T-helper 17 cell (primary cell): ENCODE results near the gene NEB. TPM values are rescaled to one million over a fixed set of nuclear protein-coding genes. Genes with fewer than 3 reads are reported as not detected.
"Not testable (repeated sequence)": the region's sequence is repeated elsewhere in the genome, so short reads cannot be mapped to it uniquely, and the experiment has no call there.

Source experiments
- ATAC-seq: fragments of 150-1000 bp; cut with Tn5 transposase; 2 replicates; pipeline ENCODE4 v1.10.0; 2021; ENCODE audit warnings: mild to moderate bottlenecking, moderate library complexity
- DNase-seq, 3 donors: peaks; one replicate each; pipeline versions ENCODE4 v3.0.0 to v3.0.0-alpha.2; 2020 to 2021
- H3K9me3 ChIP-seq: one replicate; pipeline ENCODE4 v1.7.0; 2013; ENCODE audit warnings: low read length, mild to moderate bottlenecking; ENCODE audit not compliant: control insufficient read depth, poor library complexity, severe bottlenecking
- H3K27ac Mint-ChIP-seq: one replicate; pipeline ENCODE4 v1.8.0; 2022; ENCODE audit warnings: mild to moderate bottlenecking, moderate library complexity, mixed read lengths
- H3K27me3 Mint-ChIP-seq: one replicate; pipeline ENCODE4 v1.8.0; 2022; ENCODE audit warnings: mixed read lengths
- H3K36me3 Mint-ChIP-seq: one replicate; pipeline ENCODE4 v1.8.0; 2022; ENCODE audit warnings: low read depth, mixed read lengths
- H3K4me1 Mint-ChIP-seq: one replicate; pipeline ENCODE4 v1.8.0; 2022; ENCODE audit warnings: mild to moderate bottlenecking, mixed read lengths
- H3K4me3 Mint-ChIP-seq: one replicate; pipeline ENCODE4 v1.8.0; 2022; ENCODE audit warnings: mild to moderate bottlenecking, moderate library complexity, mixed read lengths
- total RNA-seq, 4 donors: library from RNA in 2 of 4; stranded (reverse) in 2 of 4; gene quantifications; one replicate each; pipeline ENCODE4 v1.2.3 and lab custom pipeline; 2022 to 2026

Gene NEB
- total RNA-seq, 2 donors from 2014 or later: 1.6 to 1.7 TPM

DNA sequence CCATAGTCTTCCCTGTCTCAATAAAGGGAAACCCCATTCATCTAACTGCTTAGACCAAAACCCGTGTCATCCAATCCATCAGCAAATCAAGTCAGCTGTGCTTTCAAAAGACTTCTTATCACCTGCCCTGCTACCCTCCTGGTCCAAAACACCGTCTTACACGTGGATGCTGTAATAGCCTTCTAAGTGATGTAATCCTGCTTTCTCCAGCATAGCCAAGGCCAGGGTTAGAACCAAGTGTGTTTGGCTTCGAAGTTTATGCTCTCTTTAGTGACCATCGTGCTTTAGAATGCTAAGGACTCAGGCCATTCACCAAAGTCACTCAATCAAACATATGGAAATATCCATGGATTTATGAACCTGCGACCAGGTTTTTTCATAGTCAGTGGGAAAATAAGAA, 25.5 kb downstream of the NEB start:
- no peak for ATAC-seq
- Mint-ChIP-seq H3K4me3 (no peak overlapping the region), H3K27me3 (no peaks in the 10 kb centered on the region), H3K36me3 (peaks cover 3% of the 10 kb centered on the region), H3K27ac (no peak overlapping the region), H3K4me1 (no peaks in the 10 kb centered on the region)
- no peak for DNase-seq
- no peaks in the 10 kb centered on the region for H3K9me3 ChIP-seq

DNA sequence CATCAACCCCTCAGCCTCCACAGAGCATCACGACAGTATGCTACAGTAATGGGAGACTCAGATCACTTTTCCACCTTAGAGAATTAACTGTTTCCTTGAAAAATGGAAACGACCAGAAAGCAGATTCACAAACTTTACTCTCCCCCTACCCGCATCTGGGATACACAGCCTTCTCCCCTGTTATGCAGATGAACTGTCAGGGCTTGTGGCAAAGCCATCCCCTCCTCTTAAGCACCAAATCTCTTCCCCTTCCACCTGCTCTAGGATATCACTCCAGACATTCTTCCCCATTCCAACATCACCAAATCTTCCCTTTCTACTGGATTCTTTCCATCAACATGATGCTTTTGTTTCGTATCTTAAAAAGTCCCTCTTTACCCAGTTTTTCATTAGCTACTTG, 26.4 kb downstream of the NEB start:
- ATAC-seq: no peak
- H3K9me3 ChIP-seq: no peaks in the 10 kb centered on the region
- Mint-ChIP-seq H3K4me3 (no peak overlapping the region), H3K36me3 (peaks cover 3% of the 10 kb centered on the region), H3K4me1 (no peaks in the 10 kb centered on the region), H3K27ac (no peak overlapping the region), H3K27me3 (no peaks in the 10 kb centered on the region)
- no peak for DNase-seq

DNA sequence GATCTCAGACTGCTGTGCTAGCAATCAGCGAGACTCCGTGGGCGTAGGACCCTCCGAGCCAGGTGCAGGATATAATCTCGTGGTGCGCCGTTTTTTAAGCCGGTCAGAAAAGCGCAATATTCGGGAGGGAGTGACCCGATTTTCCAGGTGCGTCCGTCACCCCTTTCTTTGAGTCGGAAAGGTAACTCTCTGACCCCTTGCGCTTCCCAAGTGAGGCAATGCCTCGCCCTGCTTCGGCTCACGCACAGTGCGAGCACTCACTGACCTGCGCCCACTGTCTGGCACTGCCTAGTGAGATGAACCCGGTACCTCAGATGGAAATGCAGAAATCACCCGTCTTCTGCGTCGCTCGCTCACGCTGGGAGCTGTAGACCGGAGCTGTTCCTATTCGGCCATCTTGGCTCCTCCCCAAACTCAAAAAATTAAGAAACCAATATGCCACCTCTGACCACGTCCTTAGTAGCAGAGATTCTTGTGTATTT, 29.8 kb downstream of the NEB start:
- H3K4me1 Mint-ChIP-seq, ATAC-seq, DNase-seq, H3K27ac Mint-ChIP-seq, H3K4me3 Mint-ChIP-seq, H3K36me3 Mint-ChIP-seq, H3K27me3 Mint-ChIP-seq, H3K9me3 ChIP-seq: not testable (repeated sequence)

DNA sequence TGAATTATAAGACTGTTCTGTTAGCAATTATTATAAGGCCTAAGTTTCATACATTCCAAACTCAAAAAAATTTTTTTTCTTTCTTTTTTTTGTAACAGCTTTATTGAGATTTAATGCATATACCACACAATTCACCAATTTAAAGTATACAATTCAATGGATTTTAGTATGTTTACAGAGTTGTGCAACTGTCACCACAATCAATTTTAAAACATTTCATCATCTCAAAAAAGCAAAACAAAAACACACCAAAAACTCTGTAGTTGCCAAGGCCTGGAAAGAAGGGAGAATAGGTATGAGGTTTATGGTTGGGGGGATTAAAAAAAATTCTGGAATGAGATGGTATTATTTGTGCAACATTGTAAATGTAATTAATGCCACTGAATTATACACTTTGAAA, 36.1 kb downstream of the NEB start:
- ATAC-seq, H3K4me1 Mint-ChIP-seq, H3K27me3 Mint-ChIP-seq, H3K36me3 Mint-ChIP-seq, H3K4me3 Mint-ChIP-seq, H3K9me3 ChIP-seq, H3K27ac Mint-ChIP-seq, DNase-seq: not testable (repeated sequence)

GRCh38 chr2:151695778-151696177, 38.5 kb downstream of the NEB start:
- peaks cover 4% of the 10 kb centered on the region for H3K4me1 Mint-ChIP-seq
- no peaks in the 10 kb centered on the region for H3K27me3 Mint-ChIP-seq
- no peak for DNase-seq
- no peak for ATAC-seq
- H3K9me3 ChIP-seq: no peaks in the 10 kb centered on the region
- peaks cover 2% of the 10 kb centered on the region for H3K36me3 Mint-ChIP-seq
- no peak overlapping the region for H3K27ac Mint-ChIP-seq
- H3K4me3 Mint-ChIP-seq: no peak overlapping the region

DNA sequence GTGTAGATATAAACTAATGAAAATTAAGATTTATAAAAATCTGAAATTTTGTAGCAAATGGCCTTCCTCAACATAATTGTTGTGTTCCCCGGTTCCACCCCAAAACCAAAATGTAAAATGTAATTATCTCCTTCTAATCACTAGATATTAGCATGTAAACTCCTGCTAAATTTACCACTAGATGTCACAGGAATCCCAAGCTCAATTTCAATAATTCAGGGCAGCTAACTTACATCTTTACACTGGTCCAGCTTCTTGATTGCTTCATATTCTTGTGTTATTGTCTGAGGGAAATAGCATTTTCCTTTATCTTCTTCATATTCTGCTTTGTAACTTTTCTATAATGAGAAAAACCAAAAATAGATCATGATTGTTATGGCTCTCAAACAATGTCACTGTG, 42.6 kb downstream of the NEB start:
- peaks cover 4% of the 10 kb centered on the region for H3K4me1 Mint-ChIP-seq
- no peak for DNase-seq
- H3K27ac Mint-ChIP-seq: no peak overlapping the region
- no peaks in the 10 kb centered on the region for H3K27me3 Mint-ChIP-seq
- H3K36me3 Mint-ChIP-seq: peaks cover 2% of the 10 kb centered on the region
- H3K4me3 Mint-ChIP-seq: no peak overlapping the region
- no peaks in the 10 kb centered on the region for H3K9me3 ChIP-seq
- ATAC-seq: no peak

DNA sequence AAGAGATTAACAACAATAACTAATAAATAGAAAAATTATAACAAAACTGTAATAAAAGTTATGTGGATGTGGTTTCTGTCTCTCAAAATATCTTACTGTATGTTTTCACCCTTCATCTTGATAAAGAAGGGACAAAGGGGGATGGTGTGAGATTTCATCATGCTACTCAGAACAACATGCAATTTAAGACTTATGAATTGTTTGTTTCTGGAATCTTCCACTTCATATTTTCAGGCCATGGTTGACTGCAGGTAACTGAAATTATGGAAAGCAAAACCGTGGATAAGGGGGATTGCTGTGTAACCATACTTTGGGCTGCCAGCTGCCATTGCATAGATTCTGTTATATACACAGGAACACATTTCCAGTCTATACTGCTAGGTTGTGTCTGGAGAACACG, 45.6 kb downstream of the NEB start:
- ATAC-seq: no peak
- DNase-seq: no peak
- no peaks in the 10 kb centered on the region for H3K9me3 ChIP-seq
- H3K36me3 Mint-ChIP-seq: peaks cover 1% of the 10 kb centered on the region
- no peaks in the 10 kb centered on the region for H3K27me3 Mint-ChIP-seq
- H3K4me3 Mint-ChIP-seq: no peak overlapping the region
- no peak overlapping the region for H3K27ac Mint-ChIP-seq
- no peaks in the 10 kb centered on the region for H3K4me1 Mint-ChIP-seq

DNA sequence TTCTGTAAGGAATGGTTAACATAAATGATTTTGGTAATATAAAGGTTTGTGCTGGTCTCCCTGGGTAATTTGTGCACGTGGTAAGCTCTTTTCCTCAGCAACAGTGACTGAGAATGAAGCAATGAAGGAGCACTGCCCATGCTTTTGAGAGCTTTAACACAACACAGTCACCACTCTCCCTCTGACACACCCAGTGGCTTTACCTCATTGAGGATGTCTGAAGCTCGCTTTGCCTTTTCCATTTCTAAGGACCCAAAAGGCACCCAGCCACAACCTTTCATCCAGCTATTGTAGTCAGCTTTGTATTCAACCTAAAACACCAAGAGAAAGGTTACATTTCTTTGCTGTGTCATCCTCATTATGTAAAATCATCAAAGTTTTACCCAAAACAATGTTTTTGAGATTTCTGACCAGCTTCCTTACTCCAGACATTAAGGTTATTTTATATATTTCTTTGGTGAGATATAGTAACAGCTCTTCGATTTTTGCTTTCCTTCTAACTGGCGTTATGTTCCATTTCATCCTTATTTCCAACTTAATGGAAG, 51.7 kb downstream of the NEB start:
- Mint-ChIP-seq H3K27me3 (no peaks in the 10 kb centered on the region), H3K36me3 (peaks cover 6% of the 10 kb centered on the region), H3K4me1 (no peaks in the 10 kb centered on the region), H3K4me3 (no peak overlapping the region), H3K27ac (no peak overlapping the region)
- no peaks in the 10 kb centered on the region for H3K9me3 ChIP-seq
- ATAC-seq (no peak), DNase-seq (no peak)

- DNase-seq (no peak), ATAC-seq (no peak)
- H3K9me3 ChIP-seq: no peaks in the 10 kb centered on the region
- no peaks in the 10 kb centered on the region for H3K27me3 Mint-ChIP-seq
- H3K36me3 Mint-ChIP-seq: peaks cover 9% of the 10 kb centered on the region
- no peak overlapping the region for H3K4me3 Mint-ChIP-seq
- H3K27ac Mint-ChIP-seq: peak overlapping the region; percentile 70
- no peaks in the 10 kb centered on the region for H3K4me1 Mint-ChIP-seq
Observed at GRCh38 chr2:151681051-151681450, 53.2 kb downstream of the NEB start.

- no peak overlapping the region for H3K4me3 Mint-ChIP-seq
- ATAC-seq (no peak), DNase-seq (no peak)
- no peaks in the 10 kb centered on the region for H3K4me1 Mint-ChIP-seq
- no peak overlapping the region for H3K27ac Mint-ChIP-seq
- no peaks in the 10 kb centered on the region for H3K9me3 ChIP-seq
- H3K27me3 Mint-ChIP-seq: no peaks in the 10 kb centered on the region
- peaks cover 9% of the 10 kb centered on the region for H3K36me3 Mint-ChIP-seq
Observed at GRCh38 chr2:151679994-151680393, 54.3 kb downstream of the NEB start.

- DNase-seq: no peak
- H3K4me3 Mint-ChIP-seq: no peak overlapping the region
- H3K36me3 Mint-ChIP-seq: peaks cover 9% of the 10 kb centered on the region
- H3K27me3 Mint-ChIP-seq: no peaks in the 10 kb centered on the region
- H3K9me3 ChIP-seq: no peaks in the 10 kb centered on the region
- no peaks in the 10 kb centered on the region for H3K4me1 Mint-ChIP-seq
- no peak overlapping the region for H3K27ac Mint-ChIP-seq
- no peak for ATAC-seq
Observed at GRCh38 chr2:151678849-151679248, 55.4 kb downstream of the NEB start.

DNA sequence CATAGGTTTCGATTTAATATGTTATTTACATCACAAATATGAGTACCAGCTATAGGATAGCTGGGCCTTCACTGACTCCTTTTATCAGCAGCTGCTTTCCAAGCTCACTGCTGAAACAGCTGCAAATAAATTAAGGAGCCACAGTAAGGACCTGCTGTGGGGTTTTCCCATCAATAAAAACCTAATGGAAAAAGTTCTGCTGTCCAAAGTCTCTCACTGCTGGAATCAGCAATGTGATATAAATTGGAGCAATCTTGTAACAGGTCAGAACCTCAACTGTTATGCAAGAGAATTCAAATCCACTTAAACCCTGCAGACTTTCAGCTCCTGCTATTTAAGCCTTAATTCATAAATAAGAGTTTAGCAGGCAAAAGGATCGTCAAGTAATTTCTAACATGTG, 61.3 kb downstream of the NEB start:
- peaks cover 5% of the 10 kb centered on the region for H3K27me3 Mint-ChIP-seq
- no peak overlapping the region for H3K4me3 Mint-ChIP-seq
- no peak for DNase-seq
- peaks cover 3% of the 10 kb centered on the region for H3K36me3 Mint-ChIP-seq
- peaks cover 5% of the 10 kb centered on the region for H3K4me1 Mint-ChIP-seq
- no peak overlapping the region for H3K27ac Mint-ChIP-seq
- H3K9me3 ChIP-seq: no peaks in the 10 kb centered on the region
- no peak for ATAC-seq

DNA sequence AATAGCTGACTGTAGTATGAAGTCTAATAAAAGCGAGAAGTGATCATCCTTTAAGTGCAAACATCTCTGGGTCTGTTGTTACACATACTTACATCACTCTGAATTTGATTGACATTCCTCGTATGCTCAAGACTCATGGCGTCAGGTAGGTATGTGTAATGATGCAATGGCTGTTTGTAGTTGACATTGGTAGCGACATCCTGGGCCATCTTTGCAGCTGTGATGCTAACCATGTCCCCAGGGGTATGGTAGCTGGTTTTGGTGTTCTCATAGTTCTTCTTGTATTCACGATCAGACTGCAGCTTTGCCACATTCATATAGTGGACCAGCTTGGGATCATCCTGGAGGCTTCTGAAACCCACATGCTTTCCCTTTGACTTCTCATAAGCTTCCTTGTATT, 62.0 kb downstream of the NEB start:
- ATAC-seq: no peak
- no peak for DNase-seq
- Mint-ChIP-seq H3K27ac (no peak overlapping the region), H3K4me3 (no peak overlapping the region), H3K36me3 (peaks cover 3% of the 10 kb centered on the region), H3K27me3 (peaks cover 5% of the 10 kb centered on the region), H3K4me1 (peaks cover 5% of the 10 kb centered on the region)
- H3K9me3 ChIP-seq: no peaks in the 10 kb centered on the region

DNA sequence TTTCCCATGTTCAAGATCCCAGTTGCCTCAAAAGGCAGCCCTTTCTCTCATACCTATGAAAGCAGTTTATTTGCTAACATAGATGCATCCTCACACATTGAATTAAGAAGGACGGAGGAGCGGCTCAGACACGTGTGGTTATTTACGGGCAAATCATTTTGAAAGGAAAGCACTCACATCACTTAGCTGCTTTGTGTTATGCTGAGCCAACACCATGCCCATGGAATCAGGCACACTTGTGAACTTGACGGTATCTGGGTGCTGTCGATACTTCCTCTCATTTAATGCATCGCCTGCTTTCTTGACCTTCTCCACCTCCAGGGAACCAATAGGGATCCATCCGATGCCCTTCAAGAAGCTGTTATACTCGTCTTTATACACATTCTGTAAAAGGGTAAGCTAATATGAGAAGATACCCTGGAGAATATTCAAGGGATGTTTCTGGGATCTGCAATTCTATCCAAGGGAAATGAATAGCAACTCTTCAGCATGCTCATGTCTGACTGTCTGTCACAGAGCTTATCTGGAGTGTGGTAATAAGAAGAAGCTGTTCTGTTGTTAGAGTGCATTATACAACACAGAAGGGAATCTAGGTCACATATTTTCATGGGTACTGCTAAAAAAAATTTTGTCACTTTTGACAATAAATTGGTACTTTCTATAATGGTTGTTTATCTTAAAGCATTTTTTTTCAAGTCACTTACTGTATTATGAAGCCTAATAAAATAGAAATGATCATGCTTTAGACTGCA, 63.3 kb downstream of the NEB start:
- no peaks in the 10 kb centered on the region for H3K9me3 ChIP-seq
- H3K4me3 Mint-ChIP-seq: no peak overlapping the region
- H3K27ac Mint-ChIP-seq: no peak overlapping the region
- peaks cover 5% of the 10 kb centered on the region for H3K4me1 Mint-ChIP-seq
- H3K36me3 Mint-ChIP-seq: no peaks in the 10 kb centered on the region
- DNase-seq (no peak), ATAC-seq (no peak)
- H3K27me3 Mint-ChIP-seq: peaks cover 5% of the 10 kb centered on the region
